Measurements from ENCODE around the gene AFAP1L2. TPM values are rescaled to one million over a fixed set of nuclear protein-coding genes. Genes with fewer than 3 reads are reported as not detected.

Gene AFAP1L2
- polyA plus RNA-seq, 1 experiment = 0.07 TPM

- ChIA-PET POLR2A (no interaction called here), CTCF (no interaction called here)
Measured at GRCh38 chr10:114391599-114391998, 12.7 kb downstream of the AFAP1L2 start.

DNA sequence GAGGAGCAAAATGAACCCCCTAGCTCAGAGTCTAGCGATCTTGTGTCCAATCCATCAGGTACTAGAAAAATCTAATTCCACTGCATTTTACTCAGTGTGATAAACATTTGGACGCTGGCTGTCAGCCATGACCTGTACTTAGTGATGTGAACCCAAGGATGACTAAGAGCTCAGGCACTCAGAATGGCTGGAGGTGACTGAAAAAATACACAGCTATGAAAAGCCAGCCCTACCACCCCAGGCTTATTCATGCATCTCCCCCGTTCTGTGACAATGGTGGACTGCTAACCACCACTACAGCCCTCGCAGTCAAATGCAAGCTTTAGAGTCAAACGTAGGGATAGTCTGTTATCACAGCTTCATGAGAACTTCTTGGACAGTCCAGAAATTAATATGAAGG is 14.9 kb downstream of the AFAP1L2 start:
- POLR2A ChIA-PET = no interaction called here
- DNase-seq (ENCODE audit: low read depth, low spot score) = no peak
- CTCF ChIA-PET = interaction anchor here (0.7 to 0.8 kb wide), 2 partner anchors 82 to 85 kb away, joined by 3 read pairs; no protein-coding TSS in a partner anchor
- TF ChIP-seq, protein P1, sequence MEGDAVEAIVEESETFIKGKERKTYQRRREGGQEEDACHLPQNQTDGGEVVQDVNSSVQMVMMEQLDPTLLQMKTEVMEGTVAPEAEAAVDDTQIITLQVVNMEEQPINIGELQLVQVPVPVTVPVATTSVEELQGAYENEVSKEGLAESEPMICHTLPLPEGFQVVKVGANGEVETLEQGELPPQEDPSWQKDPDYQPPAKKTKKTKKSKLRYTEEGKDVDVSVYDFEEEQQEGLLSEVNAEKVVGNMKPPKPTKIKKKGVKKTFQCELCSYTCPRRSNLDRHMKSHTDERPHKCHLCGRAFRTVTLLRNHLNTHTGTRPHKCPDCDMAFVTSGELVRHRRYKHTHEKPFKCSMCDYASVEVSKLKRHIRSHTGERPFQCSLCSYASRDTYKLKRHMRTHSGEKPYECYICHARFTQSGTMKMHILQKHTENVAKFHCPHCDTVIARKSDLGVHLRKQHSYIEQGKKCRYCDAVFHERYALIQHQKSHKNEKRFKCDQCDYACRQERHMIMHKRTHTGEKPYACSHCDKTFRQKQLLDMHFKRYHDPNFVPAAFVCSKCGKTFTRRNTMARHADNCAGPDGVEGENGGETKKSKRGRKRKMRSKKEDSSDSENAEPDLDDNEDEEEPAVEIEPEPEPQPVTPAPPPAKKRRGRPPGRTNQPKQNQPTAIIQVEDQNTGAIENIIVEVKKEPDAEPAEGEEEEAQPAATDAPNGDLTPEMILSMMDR (IDR thresholded peaks at IDR 0.05; ENCODE audit: low read depth, low read length) = no peak
- no peak overlapping the region for H3K4me3 ChIP-seq (ENCODE audit: low read depth, low read length)
- no peak overlapping the region for H3K27ac ChIP-seq (ENCODE audit: low read depth, low read length)
- no peaks in the 10 kb centered on the region for H3K9me3 ChIP-seq (ENCODE audit: control insufficient read depth, insufficient read depth, low read length)
- peaks cover 6% of the 10 kb centered on the region for H3K27me3 ChIP-seq (ENCODE audit: control insufficient read depth, insufficient read depth, low read length)

More at GRCh38 chr10:114391599-114391998, 12.7 kb downstream of the AFAP1L2 start:
- H3K9me3 ChIP-seq (ENCODE audit: control insufficient read depth, insufficient read depth, low read length) = no peaks in the 10 kb centered on the region
- H3K27ac ChIP-seq (ENCODE audit: low read depth, low read length) = no peak overlapping the region
- TF ChIP-seq, protein P1 (IDR thresholded peaks at IDR 0.05; ENCODE audit: low read depth, low read length) = no peak
- H3K4me3 ChIP-seq (ENCODE audit: low read depth, low read length) = no peak overlapping the region
- DNase-seq (ENCODE audit: low read depth, low spot score) = no peak
- H3K27me3 ChIP-seq (ENCODE audit: control insufficient read depth, insufficient read depth, low read length) = peaks cover 22% of the 10 kb centered on the region

DNA sequence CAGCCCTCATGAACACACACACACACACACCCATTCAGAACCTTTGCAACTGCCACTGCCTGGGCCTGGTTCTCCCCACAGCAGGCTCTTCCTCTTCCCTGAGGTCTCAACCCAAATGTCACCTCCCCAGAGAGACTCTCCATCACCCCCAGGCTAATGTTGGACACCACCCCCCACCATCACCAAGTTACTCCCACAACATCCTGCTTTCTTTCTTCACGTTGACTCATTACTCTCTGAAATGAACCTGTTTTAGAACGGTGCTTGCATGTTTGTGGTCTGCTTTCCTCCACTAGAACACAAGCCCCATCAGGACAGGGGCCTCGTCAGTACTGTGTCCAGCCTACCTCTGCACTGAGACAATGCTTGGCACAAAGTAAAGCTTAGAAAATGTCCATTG is 16.0 kb downstream of the AFAP1L2 start:
- TF ChIP-seq, protein P1 (IDR thresholded peaks at IDR 0.05; ENCODE audit: low read depth, low read length) = no peak
- ChIA-PET CTCF (no interaction called here), POLR2A (no interaction called here)
- no peak for DNase-seq (ENCODE audit: low read depth, low spot score)
- Histone ChIP-seq H3K9me3 (ENCODE audit: control insufficient read depth, insufficient read depth, low read length) (no peaks in the 10 kb centered on the region), H3K27ac (ENCODE audit: low read depth, low read length) (no peak overlapping the region), H3K27me3 (ENCODE audit: control insufficient read depth, insufficient read depth, low read length) (peaks cover 6% of the 10 kb centered on the region), H3K4me3 (ENCODE audit: low read depth, low read length) (no peak overlapping the region)

DNA sequence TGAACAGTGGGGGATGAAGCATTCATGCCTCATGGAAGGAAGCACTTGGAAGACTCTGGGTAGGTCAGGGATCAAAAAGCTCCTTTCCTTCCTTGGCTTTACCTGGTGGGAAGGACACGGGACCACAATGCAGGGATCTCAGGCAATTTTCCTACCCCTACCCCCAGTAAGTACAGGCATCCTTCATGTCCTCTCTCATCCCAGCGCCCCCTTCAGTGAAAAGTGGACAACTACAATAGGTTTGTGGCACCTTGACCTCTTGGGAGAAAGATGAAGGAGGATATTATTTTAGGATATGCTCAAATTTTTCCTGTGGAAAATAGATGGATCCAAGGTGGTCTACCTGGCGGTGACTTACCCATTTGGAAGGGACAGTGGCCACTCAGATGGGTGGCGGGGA is 16.5 kb downstream of the AFAP1L2 start:
- POLR2A ChIA-PET = no interaction called here

DNA sequence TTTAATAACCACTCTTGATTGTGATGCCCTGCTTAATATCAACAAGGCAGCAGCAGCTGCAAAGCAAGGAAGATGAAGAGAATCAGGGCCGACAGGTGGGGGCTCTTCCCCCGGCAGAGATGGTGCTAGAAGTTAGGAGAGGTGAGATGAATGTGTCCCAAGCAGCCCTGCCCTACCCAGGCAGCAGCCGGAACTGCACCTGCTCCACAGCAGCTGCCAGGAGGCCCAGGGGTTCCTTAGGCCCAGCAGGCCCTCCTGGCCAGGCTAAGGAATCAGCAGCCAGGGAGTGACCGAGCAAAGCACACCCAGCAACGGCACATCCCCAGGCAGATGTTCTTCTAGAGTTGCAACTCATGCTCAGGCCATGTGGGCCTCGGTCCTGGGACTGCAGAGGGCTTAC is 17.9 kb downstream of the AFAP1L2 start:
- no peak for DNase-seq (ENCODE audit: low read depth, low spot score)
- ChIA-PET POLR2A (no interaction called here), CTCF (no interaction called here)
- Histone ChIP-seq H3K27ac (ENCODE audit: low read depth, low read length) (no peak overlapping the region), H3K4me3 (ENCODE audit: low read depth, low read length) (no peak overlapping the region), H3K9me3 (ENCODE audit: control insufficient read depth, insufficient read depth, low read length) (no peaks in the 10 kb centered on the region), H3K27me3 (ENCODE audit: control insufficient read depth, insufficient read depth, low read length) (peaks cover 3% of the 10 kb centered on the region)
- TF ChIP-seq, protein P1 (IDR thresholded peaks at IDR 0.05; ENCODE audit: low read depth, low read length) = no peak

More for the DNA sequence above, 16.5 kb downstream of the AFAP1L2 start:
- DNase-seq (ENCODE audit: low read depth, low spot score) = no peak
- Histone ChIP-seq H3K9me3 (ENCODE audit: control insufficient read depth, insufficient read depth, low read length) (no peaks in the 10 kb centered on the region), H3K4me3 (ENCODE audit: low read depth, low read length) (no peak overlapping the region), H3K27ac (ENCODE audit: low read depth, low read length) (no peak overlapping the region), H3K27me3 (ENCODE audit: control insufficient read depth, insufficient read depth, low read length) (peaks cover 6% of the 10 kb centered on the region)
- TF ChIP-seq, protein P1 (IDR thresholded peaks at IDR 0.05; ENCODE audit: low read depth, low read length) = no peak
- CTCF ChIA-PET = no interaction called here

Measured in AG04450 (cell line).